Stimulated activated CD8-positive, alpha-beta memory T cell treated with anti-CD3 and anti-CD28 coated beads, Interleukin-4, amount 100 ng/mL, for 1 hour (primary cell): ENCODE data around the gene HECTD2.
"Not testable (repeated sequence)": the region's sequence is repeated elsewhere in the genome, so short reads cannot be mapped to it uniquely, and the experiment has no call there.

ENCODE experiments used
- DNase-seq, 2 donors: peaks; one replicate each; pipeline ENCODE4 v3.0.0-alpha.2; 2020; ENCODE audit warnings: low read depth in 2 of 2, low spot score in 1 of 2

Gene HECTD2

GRCh38 chr10:91409869-91410637, at the start of gene HECTD2:
Gene HECTD2, plus strand, starts transcription at chr10:91410344. Its CDS starts 95 bp downstream, at chr10:91410439.
- peak; percentile 57 to 70 for DNase-seq

GRCh38 chr10:91360461-91360860, 49.7 kb upstream of the HECTD2 start:
- no peak for DNase-seq

- DNase-seq: not testable (repeated sequence)
Observed at GRCh38 chr10:91365519-91365918, 44.6 kb upstream of the HECTD2 start.

- DNase-seq: no peak
Observed at GRCh38 chr10:91366704-91367103, 43.4 kb upstream of the HECTD2 start.

GRCh38 chr10:91367127-91367531, 43.0 kb upstream of the HECTD2 start:
- DNase-seq: no peak

GRCh38 chr10:91367558-91367957, 42.6 kb upstream of the HECTD2 start:
- no peak for DNase-seq

GRCh38 chr10:91369978-91370589, 40.1 kb upstream of the HECTD2 start:
- not testable (repeated sequence) for DNase-seq

- no peak for DNase-seq
Observed at GRCh38 chr10:91374052-91374451, 36.1 kb upstream of the HECTD2 start.

GRCh38 chr10:91378061-91378460, 32.1 kb upstream of the HECTD2 start:
- no peak for DNase-seq

- DNase-seq: no peak
Observed at GRCh38 chr10:91380873-91381256, 29.3 kb upstream of the HECTD2 start.

GRCh38 chr10:91381257-91381891, 28.8 kb upstream of the HECTD2 start:
- DNase-seq: no peak

- DNase-seq: no peak
Observed at GRCh38 chr10:91385306-91386085, 24.6 kb upstream of the HECTD2 start.

GRCh38 chr10:91389636-91390512, 20.3 kb upstream of the HECTD2 start:
- DNase-seq: no peak

- DNase-seq: not testable (repeated sequence)
Observed at GRCh38 chr10:91390513-91390825, 19.7 kb upstream of the HECTD2 start.

- DNase-seq: no peak
Observed at GRCh38 chr10:91391920-91392319, 18.2 kb upstream of the HECTD2 start.

GRCh38 chr10:91406322-91406721, 3.8 kb upstream of the HECTD2 start:
- no peak for DNase-seq

GRCh38 chr10:91409069-91409868, 875 bp upstream of the HECTD2 start:
- DNase-seq: peak; percentile 6 to 17

- DNase-seq: no peak
Observed at GRCh38 chr10:91410638-91411371, 661 bp downstream of the HECTD2 start.

- no peak for DNase-seq
Observed at GRCh38 chr10:91411621-91412020, 1.5 kb downstream of the HECTD2 start.
